GM19351 (cell line): ENCODE measurements around the gene CPHXL2.

ENCODE experiments used
- ATAC-seq: cut with Tn5 transposase; IDR thresholded peaks from one replicate; pipeline ENCODE4 v1.9.1; 2021; ENCODE audit warnings: mild to moderate bottlenecking, moderate library complexity; ENCODE audit not compliant: unreplicated experiment

CPHXL2 gene

DNA sequence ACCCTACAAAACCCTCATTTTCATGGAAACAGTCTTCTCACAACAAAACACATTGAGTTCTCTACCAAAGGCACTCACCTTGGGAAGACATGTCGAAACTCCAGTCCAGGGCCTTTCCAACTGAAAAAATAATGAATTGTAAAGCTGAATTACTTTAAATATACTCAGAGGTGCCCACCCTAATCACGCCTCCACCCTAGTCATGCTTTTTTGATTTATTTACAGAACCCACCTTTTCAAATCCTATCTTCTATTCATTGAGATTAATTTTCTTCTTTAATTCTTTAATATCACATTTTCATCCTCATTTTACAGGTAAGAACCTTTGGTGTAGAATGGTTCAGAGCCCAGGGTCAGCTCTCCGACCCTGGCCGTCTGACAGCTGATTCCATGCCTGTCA, at the start of gene CPHXL2:
Gene CPHXL2, minus strand, starts transcription at position 101 of the 400 bp plus-strand sequence. Its CDS starts 10 bp downstream, at position 91.
- no peak for ATAC-seq

DNA sequence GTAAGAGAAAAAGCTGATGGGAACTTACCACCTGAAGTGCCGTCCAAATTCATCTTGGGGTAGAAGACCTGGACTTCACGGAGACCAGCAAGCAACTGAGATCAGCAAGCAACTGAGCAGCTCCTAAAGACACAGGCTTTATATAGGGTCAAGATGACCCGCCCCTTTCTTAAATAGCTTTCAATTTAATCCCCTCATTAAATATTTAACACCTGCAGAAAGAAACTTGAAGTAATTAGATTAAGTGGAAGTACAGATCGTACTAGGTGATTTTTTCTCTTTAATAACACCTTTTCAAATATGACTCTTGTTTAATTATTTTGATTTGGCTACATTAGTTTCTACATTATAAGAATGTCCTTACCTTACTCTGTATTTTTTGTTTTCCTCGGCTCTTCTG, 49.6 kb upstream of the CPHXL2 start, which contains the start of gene CPHXL:
Gene CPHXL, minus strand, starts transcription at position 101 of the 400 bp plus-strand sequence. Its CDS starts 48 bp downstream, at position 53.
- ATAC-seq, result no peak

DNA sequence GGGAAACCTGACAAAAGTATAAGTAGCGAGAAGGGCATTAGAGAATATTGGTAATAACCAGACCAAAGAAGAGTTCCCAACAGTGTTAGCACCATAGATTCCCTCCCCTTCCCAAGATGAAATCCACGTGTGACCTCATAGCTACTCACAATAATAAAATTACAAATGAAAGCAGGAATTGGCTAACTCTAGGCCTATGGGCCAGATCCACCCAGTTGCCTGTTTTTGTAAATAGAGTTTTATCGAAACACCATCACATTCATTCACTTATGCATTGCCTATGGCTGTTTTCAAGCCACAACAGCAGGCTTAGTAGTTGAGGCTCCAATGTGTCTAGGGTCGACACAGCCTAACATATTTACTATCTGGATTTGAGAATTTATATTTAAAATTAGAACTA, 41.6 kb upstream of the CPHXL2 start:
- ATAC-seq, result no peak

DNA sequence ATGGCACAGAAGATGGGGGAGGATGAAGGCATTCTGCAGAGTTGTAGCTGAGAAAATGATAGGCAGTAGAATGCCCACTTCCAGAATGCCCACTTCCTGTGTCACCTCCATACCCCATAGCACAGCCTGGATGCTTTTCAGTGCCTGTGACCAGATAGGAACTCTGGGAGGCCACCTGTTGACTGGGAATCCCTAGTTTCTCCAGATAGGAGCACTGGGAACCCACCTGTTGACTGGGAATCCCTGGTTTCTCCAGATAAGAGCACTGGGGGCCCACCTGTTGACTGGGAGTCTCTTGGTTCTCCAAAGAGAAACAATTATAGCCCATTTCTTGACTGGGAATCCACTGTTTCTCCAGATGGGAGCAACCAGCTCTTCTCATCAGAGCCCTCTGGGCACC, 37.9 kb upstream of the CPHXL2 start:
- ATAC-seq, result no peak

DNA sequence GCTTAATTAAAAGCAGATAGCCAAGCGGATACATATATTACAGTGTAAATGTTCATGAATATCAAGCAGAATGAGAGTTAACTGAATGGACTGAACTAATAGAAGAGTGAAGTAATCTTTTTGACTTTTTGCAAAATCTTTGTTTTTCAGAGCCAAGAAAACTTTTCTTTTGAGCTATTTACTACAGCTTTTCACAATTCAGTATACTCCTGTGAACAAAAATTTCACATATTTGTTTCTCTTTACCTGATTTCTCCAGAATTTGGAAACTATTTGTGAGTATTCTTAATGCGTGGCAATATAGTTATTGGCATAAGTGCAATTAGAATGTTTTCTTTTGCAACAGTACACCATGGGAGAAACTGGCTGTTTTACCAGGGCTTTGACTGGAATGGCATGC, 33.5 kb upstream of the CPHXL2 start:
- no peak for ATAC-seq

DNA sequence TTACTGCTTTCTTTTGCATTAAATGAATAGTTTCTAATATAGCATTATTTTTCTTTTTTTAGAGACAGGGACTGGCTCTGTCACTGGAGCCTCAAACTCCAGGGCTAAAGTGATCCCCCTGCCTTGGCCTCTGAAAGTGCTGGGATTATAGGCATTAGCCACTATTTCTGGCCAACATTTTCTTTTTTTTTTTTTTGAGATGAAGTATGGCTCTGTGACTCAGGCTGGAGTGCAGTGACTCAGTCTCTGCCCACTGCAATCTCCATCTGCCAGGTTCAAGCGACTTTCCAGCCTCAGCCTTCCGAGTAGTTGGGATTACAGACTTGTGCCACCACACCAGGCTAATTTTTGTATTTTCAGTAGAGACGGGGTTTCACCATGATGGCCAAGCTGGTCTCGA, 26.5 kb upstream of the CPHXL2 start:
- ATAC-seq, result no peak

DNA sequence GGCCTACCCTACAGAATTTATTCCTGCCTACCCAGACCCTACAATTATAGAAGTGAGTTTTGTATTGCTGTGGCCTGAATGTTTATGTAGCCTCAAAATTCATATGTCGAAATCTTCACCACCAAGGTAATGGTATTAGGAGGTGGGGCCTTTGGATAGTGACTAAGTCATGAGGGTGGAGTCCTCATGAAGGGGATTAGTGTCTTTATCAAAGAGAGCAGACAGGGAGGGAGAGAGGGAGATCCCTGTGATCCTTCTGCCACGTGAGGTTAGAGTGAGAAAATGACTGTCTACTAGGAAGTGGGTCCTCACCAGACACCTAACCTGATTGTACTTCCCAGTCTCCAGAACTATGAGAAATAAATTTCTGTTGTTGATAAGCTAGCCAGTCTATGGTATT, 25.4 kb upstream of the CPHXL2 start:
- no peak for ATAC-seq

DNA sequence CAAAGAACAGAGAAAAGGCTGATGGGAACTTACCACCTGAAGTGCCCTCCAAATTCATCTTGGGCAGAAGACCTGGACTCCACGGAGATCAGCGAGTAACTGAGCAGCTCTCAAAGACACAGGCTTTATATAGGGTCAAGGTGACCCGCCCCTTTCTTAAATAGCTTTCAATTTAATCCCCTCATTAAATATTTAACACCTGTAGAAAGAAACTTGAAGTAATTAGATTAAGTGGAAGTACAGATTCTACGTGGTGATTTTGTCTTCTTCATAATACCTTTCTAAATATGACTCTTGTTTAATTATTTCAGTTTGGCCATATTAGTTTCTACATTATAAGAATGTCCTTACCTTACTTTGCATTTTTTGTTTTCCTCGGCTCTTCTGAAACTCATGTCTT, 24.6 kb upstream of the CPHXL2 start, which contains the start of gene DUXB:
Gene DUXB, minus strand, starts transcription at position 101 of the 400 bp plus-strand sequence. Its CDS starts 43 bp downstream, at position 58.
- ATAC-seq, result no peak

DNA sequence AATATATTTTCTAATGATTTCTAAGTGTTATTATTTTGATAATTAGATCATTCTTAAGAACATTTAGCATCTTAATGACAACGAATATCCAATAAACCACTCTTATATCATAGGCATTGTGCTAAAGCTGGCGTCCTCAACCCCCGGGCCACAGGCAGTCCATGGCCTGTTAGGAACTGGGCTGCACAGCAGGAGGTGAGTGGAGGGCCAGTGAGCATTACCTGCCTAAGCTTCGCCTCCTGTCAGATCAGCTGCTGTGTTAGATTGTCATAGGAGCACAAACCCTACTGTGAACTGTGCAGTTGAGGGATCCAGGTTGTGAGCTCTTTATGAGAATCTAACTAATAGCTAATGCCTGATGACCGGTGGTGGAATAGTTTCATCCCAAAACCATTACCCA, 20.8 kb upstream of the CPHXL2 start:
- no peak for ATAC-seq

DNA sequence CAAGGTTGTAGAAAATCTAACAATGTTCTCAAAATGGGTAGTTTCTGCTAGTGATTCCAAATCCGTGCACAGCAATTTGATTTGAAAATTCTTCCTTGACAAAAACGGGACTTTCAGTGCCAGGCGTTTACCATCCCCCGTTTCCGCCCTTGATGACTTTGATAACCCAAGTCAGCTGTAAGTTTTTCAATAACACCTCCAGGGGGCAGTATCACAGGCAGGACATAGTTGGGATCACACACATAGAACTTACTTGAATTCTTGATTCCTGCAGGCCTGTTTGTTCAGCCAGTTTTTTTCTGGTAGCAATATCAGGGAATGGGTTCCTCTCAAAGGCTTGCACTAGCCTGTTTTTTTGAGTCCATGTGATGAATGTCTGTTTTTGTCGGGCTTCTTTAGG, 18.9 kb upstream of the CPHXL2 start:
- no peak for ATAC-seq

DNA sequence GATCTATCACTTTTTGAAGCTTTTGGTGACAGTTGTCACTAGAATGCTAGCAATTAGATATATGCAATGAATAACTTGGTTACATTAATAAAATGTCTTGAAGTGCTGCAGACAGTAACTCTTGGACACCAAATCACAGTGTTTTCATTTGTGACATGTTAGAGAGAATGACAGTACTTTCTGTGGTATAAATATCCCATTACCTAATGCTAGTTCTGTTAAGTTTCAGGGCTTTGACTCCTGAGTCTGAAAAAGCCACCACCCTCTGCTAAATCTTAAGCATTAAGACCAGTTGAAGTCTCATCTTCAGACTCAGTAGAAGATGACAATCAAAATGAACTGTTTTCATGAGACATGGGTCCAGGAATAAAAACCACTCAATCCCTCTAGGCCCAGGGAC, 10.6 kb upstream of the CPHXL2 start:
- peak; percentile 89 for ATAC-seq

DNA sequence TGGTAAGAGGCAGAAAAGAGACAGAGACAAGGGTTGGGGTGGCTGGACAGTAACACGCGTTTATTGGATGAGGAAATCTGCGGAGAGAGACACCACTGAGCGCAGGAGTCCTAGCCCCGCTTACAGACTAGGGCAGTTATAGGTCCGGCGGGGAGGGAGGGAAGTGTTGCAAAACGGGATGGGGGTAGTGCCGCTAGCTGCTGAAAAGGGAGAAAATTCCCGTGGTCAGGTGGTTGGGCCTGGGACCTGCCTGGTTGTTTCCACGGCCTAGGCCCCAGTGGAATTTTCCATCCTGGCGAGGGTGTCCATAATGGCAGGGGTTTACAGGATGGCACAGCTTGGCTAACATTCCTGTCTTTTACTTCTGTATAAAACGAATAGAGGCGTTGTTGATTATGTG, 5.5 kb upstream of the CPHXL2 start:
- no peak for ATAC-seq

DNA sequence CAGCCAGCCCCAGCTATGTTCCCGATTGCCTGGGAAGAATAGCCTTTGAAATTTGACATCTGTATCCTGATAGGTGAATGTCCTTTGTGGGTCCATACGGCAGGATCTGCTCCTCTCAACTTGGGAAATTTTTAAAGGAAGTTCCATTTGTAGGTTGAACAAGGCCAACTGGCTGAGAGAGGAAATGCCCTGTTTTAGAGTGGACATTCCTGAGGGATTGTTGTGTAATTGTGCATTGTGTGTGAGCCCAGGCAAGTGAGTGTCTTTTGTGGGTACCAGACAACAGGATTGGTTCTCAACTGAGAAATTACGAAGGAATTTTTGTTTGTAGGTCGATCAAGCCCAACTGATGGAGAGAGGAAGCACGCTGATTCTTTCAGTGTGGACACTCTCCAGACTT, 2.6 kb upstream of the CPHXL2 start:
- ATAC-seq, result no peak

DNA sequence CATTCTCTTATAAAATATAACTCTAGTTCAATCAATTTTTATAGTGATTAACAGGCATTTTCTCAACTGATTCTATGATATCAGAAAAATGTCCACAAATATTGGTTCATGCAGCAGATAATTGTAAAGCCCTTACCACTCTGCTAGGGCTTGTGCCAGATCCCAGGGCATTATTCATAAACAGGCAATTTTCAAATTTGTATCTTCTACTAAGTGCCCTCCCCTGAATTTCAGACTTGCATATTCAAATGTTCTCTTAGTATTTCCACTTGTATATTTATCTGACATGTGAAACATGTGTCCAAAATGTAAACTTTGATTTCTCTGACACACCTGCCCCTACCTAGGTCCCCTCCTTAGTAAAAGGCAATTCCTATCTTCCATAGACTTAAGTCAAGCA, 9.3 kb downstream of the CPHXL2 start:
- ATAC-seq, result no peak

DNA sequence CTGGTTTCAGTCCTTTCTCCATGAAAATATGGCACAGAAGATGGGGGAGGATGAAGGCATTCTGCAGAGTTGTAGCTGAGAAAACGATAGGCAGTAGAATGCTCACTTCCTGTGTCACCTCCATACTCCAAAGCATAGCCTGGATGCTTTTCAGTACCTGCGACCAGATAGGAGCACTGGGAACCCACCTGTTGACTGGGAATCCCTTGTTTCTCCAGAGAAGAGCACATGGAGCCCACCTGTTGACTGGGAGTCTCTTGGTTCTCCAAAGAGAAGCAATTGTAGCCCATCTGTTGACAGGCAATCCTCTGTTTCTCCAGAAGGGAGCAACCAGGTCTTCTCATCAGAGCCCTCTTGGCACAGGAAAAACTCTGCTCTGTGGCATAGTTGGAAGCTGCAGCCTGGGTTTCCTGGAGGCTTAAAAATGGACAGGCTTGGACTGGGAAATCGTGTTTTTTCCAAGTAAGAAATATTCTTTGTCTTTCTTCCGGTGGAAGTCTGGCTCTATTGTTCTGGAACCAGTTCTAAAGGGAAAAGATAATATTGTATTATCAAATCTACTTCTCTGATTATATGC, 16.0 kb downstream of the CPHXL2 start:
- no peak for ATAC-seq

DNA sequence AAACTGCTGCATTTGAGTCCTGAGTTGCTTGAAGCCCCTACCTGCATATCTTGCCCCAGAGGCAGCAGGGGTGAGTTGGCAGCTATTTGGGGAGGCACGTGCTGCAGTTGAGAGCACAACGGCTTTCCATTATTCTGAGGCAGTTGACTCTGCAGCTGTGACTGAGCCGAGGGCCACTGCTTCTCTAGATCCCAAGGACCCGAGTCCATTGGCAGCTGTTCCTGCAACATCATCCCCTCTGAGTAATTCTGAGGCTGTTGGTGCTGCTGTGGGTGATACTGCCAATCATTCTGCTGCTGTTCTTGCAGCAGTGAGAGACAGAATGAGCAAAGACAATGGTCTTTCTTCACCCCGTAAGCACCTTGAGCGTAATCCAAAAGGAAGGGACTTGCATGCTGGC, 16.5 kb downstream of the CPHXL2 start:
- ATAC-seq, result no peak

DNA sequence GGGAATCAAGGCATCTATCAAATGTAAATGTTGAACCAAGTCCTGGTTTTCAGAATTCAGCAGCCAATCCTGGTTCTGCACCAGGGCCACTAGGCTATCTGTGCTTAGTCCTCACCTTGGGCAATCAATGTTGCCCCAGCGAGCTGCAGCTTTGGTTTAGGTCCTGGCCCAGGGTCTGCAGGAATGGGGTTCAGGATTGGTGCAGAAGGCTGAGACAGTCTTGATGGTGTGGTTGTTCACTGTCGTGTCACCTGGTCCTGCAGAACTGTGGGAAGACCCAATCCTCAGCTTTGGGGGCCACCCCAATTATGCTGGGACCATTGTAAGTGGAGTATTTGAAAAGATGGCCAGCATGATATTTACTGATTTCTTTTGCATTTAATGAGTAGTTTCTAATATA, 18.6 kb downstream of the CPHXL2 start:
- no peak for ATAC-seq

DNA sequence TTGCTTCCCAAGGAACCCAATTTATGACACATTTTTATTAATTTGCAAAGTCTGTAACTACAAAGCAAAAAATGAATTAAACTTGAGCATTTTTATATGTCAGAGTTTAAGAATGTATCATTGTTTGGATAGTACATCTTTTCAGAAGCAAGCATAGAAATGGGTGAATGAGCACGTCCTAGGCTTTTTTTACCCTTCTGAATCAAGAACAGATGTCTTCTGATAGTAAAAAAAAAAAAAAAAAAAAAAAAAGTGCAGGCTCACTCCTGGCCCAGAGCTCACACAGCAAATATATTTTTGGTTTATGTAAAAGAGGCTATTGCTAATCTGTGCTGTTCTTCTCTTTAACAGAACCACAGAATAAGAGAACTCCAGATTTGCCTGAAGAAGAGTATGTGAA, 22.9 kb downstream of the CPHXL2 start:
- ATAC-seq, result no peak

DNA sequence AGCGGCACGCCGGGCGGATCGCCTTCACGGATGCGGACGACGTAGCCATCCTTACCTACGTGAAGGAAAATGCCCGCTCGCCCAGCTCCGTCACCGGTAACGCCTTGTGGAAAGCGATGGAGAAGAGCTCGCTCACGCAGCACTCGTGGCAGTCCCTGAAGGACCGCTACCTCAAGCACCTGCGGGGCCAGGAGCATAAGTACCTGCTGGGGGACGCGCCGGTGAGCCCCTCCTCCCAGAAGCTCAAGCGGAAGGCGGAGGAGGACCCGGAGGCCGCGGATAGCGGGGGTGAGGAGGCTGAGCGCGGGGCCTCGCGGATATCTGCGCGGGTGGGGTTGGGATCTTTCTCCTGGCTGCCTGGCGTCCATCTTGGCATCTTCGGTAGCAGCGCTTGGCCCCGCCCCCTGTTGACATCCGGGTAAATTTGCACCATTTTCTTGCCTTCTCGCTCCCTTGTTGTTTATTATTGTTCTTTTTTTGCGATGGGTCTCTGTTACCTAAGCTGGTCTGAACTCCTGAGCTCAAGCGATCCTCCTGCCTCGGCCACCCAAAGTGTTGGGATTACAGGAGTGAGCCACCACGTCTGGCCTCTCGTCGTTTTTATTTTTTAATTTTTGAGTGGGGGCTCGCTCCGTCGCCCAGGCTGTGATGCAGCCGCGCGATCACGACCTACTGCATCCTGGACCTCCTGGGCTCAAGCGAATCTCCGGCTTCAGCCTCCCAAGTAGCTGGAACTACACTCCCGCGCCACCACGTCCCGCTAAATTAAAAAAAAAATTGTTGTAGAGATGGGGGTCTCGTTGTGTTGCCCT, 28.3 kb downstream of the CPHXL2 start:
- ATAC-seq, result peak; percentile 34

DNA sequence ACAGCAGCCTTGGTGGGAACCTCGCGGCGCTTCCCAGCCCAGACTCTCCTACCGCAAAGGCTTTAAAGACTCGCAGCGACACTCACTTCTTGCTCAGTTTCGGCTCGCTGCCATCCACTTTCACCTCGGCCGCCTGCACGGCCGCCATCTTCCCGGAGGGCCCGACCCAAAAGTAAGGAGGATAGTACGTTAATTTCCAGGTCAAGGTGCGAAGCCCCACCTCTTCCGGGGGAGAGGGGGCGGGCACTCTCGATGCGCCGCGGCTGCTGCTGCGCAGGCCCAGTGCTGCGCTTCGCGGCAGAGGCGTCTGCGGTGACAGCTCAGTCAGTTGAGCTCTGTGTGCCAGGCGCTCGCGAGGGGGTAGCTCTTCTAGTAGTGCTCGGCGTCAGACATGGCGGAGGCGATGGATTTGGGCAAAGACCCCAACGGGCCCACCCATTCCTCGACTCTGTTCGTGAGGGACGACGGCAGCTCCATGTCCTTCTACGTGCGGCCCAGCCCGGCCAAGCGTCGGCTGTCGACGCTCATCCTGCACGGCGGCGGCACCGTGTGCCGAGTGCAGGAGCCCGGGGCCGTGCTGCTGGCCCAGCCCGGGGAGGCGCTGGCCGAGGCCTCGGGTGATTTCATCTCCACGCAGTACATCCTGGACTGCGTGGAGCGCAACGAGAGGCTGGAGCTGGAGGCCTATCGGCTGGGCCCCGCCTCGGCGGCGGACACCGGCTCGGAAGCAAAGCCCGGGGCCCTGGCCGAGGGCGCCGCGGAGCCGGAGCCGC, 29.1 kb downstream of the CPHXL2 start, which contains the start of the genes KARS1 and TERF2IP:
Gene KARS1, minus strand, starts transcription at position 174 of the 773 bp plus-strand sequence. Its CDS starts 26 bp downstream, at position 148.
Gene TERF2IP, plus strand, starts transcription at position 282 of the 773 bp plus-strand sequence. Its CDS starts 110 bp downstream, at position 392.
- ATAC-seq, result peak; percentile 80

DNA sequence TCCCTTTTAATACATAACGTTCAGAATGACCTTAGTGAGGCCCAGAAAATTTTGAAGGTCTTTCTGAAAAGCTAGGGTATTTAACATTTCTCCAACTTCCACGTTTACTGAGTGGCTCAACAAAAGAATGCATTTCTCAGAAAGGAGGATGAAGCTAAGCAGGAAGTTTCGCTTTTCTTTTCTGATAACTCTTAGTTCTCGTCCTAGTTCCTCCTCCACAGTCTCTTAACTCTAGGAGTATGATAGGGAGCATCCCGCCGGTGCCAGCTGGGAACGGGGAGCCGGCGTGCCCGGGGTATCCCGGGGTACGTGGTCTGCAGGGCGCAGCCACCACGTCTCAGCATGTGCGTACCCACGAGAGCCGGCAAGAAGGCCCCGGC, 29.7 kb downstream of the CPHXL2 start:
- peak; percentile 15 for ATAC-seq
